ENCODE results near the gene TMBIM1. TPM values are rescaled to one million over a fixed set of nuclear protein-coding genes. Genes with fewer than 3 reads are reported as not detected.

The TMBIM1 gene
- total RNA-seq, 2 experiments from 2014 or later: 53.5 to 57.9 TPM

GRCh38 chr2:218262237-218262600 is 30.1 kb downstream of the TMBIM1 start:
- CTCF ChIA-PET: no interaction called here
- intact Hi-C loops (cut with micrococcal nuclease): no loop called here

GRCh38 chr2:218261423-218262236 is 30.7 kb downstream of the TMBIM1 start:
- CTCF ChIA-PET: no interaction called here
- Mint-ChIP-seq H3K4me3 (no peak overlapping the region), H3K27me3 (no peaks in the 10 kb centered on the region), H3K36me3 (ENCODE audit: low read depth) (peaks cover 10% of the 10 kb centered on the region), H3K4me1 (ENCODE audit: low read depth) (peaks cover 29% of the 10 kb centered on the region), H3K27ac (peak overlapping the region; percentile 20), H3K9me3 (no peaks in the 10 kb centered on the region)
- DNase-seq (no peak), ATAC-seq (no peak)
- no peak for TF ChIP-seq CTCF (IDR thresholded peaks at IDR 0.05)
- intact Hi-C loops (cut with micrococcal nuclease): no loop called here
- POLR2A ChIA-PET: interaction anchor here (0.5 to 4.7 kb wide), 7 partner anchors 8 to 39 kb away, joined by 3 to 15 read pairs (median 3); partner anchors contain the start of genes AAMP and PNKD

More at GRCh38 chr2:218262237-218262600, 30.1 kb downstream of the TMBIM1 start:
- ATAC-seq (no peak), DNase-seq (no peak)
- Mint-ChIP-seq H3K27me3 (no peaks in the 10 kb centered on the region), H3K27ac (no peak overlapping the region), H3K4me3 (no peak overlapping the region), H3K4me1 (ENCODE audit: low read depth) (peaks cover 27% of the 10 kb centered on the region), H3K36me3 (ENCODE audit: low read depth) (peaks cover 15% of the 10 kb centered on the region), H3K9me3 (no peaks in the 10 kb centered on the region)
- TF ChIP-seq CTCF (IDR thresholded peaks at IDR 0.05): no peak
- POLR2A ChIA-PET: interaction anchor here (1.4 to 4.7 kb wide), 3 partner anchors 8 to 40 kb away, joined by 3 to 15 read pairs (median 4); partner anchors contain the start of genes AAMP and PNKD

GRCh38 chr2:218260742-218261422 is 31.4 kb downstream of the TMBIM1 start, which contains the start of gene GPBAR1:
GPBAR1 (plus strand) TSS chr2:218261015; CDS start chr2:218262725, 1,710 bp downstream.
- peak within 1 kb of the TSS; percentile 20 for H3K27ac Mint-ChIP-seq
- no peaks in the 10 kb centered on the region for H3K27me3 Mint-ChIP-seq
- H3K4me3 Mint-ChIP-seq: no peak within 1 kb of the TSS
- intact Hi-C loops (cut with micrococcal nuclease): no loop called here
- ChIA-PET CTCF (interaction anchor here (1.6 to 3.7 kb wide), 2 partner anchors 9 to 73 kb away, joined by 5 to 27 read pairs; partner anchors contain the start of genes AAMP and PNKD), POLR2A (interaction anchor here (0.5 to 4.7 kb wide), 5 partner anchors 9 to 26 kb away, joined by 3 to 15 read pairs (median 3); partner anchors contain the start of genes AAMP and PNKD)
- H3K36me3 Mint-ChIP-seq (ENCODE audit: low read depth): peaks cover 10% of the 10 kb centered on the region
- TF ChIP-seq CTCF (IDR thresholded peaks at IDR 0.05): no peak
- no peak for ATAC-seq
- H3K4me1 Mint-ChIP-seq (ENCODE audit: low read depth): peaks cover 29% of the 10 kb centered on the region
- H3K9me3 Mint-ChIP-seq: no peaks in the 10 kb centered on the region
- no peak for DNase-seq

GRCh38 chr2:218260166-218260565 is 32.1 kb downstream of the TMBIM1 start:
- intact Hi-C loops (cut with micrococcal nuclease): no loop called here
- DNase-seq (no peak), ATAC-seq (no peak)
- Mint-ChIP-seq H3K27ac (no peak overlapping the region), H3K4me3 (no peak overlapping the region), H3K4me1 (ENCODE audit: low read depth) (peaks cover 30% of the 10 kb centered on the region), H3K36me3 (ENCODE audit: low read depth) (peaks cover 12% of the 10 kb centered on the region), H3K9me3 (no peaks in the 10 kb centered on the region), H3K27me3 (no peaks in the 10 kb centered on the region)
- ChIA-PET POLR2A (interaction anchor here (4.7 kb wide), 1 partner anchor 10 kb away, joined by 15 read pairs; the partner anchor contains the start of genes AAMP and PNKD), CTCF (interaction anchor here (0.9 to 3.7 kb wide), 4 partner anchors 10 to 72 kb away, joined by 3 to 27 read pairs (median 4); partner anchors contain the start of genes AAMP and PNKD)
- TF ChIP-seq CTCF (IDR thresholded peaks at IDR 0.05): no peak
